Testis (tissue), 3 donors: ENCODE results near the gene MACROD2. TPM values are rescaled to one million over a fixed set of nuclear protein-coding genes. Genes with fewer than 3 reads are reported as not detected.
"Not testable (repeated sequence)": the region's sequence is repeated elsewhere in the genome, so short reads cannot be mapped to it uniquely, and the experiment has no call there.

Experiments
- DNase-seq: peaks from one replicate; pipeline ENCODE4 v3.0.0-alpha.2; 2019
- H3K27ac ChIP-seq, 2 donors: fragments of 200-600 bp; sonication (generic); one replicate each; pipeline ENCODE4 v1.5.1; 2019
- H3K27me3 ChIP-seq: fragments of 200-600 bp; sonication (generic); one replicate; pipeline ENCODE4 v1.5.1; 2019
- H3K36me3 ChIP-seq: fragments of 200-600 bp; sonication (generic); one replicate; pipeline ENCODE4 v1.5.1; 2017; ENCODE audit warnings: low read depth; ENCODE audit errors: missing control alignments
- H3K4me1 ChIP-seq: fragments of 200-600 bp; sonication (generic); one replicate; pipeline ENCODE4 v1.5.1; 2019
- H3K4me3 ChIP-seq, 2 donors: fragments of 200-600 bp; sonication (generic); one replicate each; pipeline ENCODE4 v1.5.1; 2017 to 2019
- H3K9me3 ChIP-seq: fragments of 200-600 bp; sonication (generic); one replicate; pipeline ENCODE4 v1.5.1; 2017
- POLR2A ChIP-seq: fragments of 450-650 bp; IDR thresholded peaks from one replicate; pipeline ENCODE4 v1.6.1; 2017; ENCODE audit warnings: antibody characterized with exemption, mild to moderate bottlenecking, moderate library complexity
- whole genome bisulfite sequencing, 2 donors: methylation state at CpG; one replicate each; pipeline ENCODE4 v1.1.5; 2018; 5-methylcytosine and 5-hydroxymethylcytosine counted together
- intact Hi-C: fragments of 100-400 bp; cut with DNase I; formaldehyde crosslinking; loops from one replicate; pipeline ENCODE4 v1.15.1; 2023; ENCODE audit warnings: low total_unique reads
- polyA plus RNA-seq: library from polyadenylated mRNA; stranded (reverse); fragments of 350-450 nt; fragmentation: Illumina TruSeq; extraction: RNeasy Lipid Tissue Mini Kit (QIAGEN cat#74804); gene quantifications from one replicate; pipeline ENCODE4 v1.2.3, GENCODE V29; 2014; ENCODE audit warnings: low read depth, low replicate concordance; ENCODE audit not compliant: insufficient read depth
- total RNA-seq, 2 donors: library from RNA; depleted of rRNA; stranded (reverse); fragments of >200 nt; gene quantifications; one replicate each; pipeline ENCODE4 v1.2.3, GENCODE V29; 2016
- TF ChIP-seq, protein P1 (sequence below), 3 experiments: fragments of 450-650 bp in 2 of 3; fragments of 200-600 bp in 1 of 3; sonication (generic) in 1 of 3; IDR thresholded peaks; one replicate each; pipeline ENCODE4 v1.5.1; 2016 to 2019; ENCODE audit warnings: antibody characterized with exemption in 3 of 3, mild to moderate bottlenecking in 2 of 3, moderate library complexity in 1 of 3

MACROD2 gene
- total and polyA plus RNA-seq, 3 donors from 2014 or later: 12.6 to 20.6 (median 16.8) TPM

GRCh38 chr20:14033310-14033709 is 38.0 kb downstream of the MACROD2 start:
- intact Hi-C loops: no loop called here
- WGBS, 2 donors: 77 to 86% methylated on average over 1 of the region's 1 CpG
- DNase-seq: no peak

DNA sequence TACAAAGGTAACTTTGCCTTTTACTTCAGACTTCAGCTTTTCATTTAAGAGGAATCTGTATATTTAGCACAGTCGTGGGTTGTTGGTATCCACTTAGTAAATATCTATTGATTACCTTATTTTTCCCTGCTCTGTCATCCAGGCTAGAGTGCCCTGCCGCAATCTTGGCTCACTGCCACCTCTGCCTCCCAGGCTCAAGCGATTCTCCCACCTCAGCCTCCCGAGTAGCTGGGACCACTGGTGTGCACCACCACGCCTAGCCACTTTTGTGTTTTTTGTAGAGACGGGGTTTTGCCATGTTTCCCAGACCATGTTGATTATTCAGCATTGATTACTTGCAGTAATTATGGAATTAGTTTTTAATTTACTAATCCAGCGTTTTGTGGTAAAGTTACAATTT is 41.3 kb downstream of the MACROD2 start:
- no peak for TF ChIP-seq POLR2A
- TF ChIP-seq, protein P1, sequence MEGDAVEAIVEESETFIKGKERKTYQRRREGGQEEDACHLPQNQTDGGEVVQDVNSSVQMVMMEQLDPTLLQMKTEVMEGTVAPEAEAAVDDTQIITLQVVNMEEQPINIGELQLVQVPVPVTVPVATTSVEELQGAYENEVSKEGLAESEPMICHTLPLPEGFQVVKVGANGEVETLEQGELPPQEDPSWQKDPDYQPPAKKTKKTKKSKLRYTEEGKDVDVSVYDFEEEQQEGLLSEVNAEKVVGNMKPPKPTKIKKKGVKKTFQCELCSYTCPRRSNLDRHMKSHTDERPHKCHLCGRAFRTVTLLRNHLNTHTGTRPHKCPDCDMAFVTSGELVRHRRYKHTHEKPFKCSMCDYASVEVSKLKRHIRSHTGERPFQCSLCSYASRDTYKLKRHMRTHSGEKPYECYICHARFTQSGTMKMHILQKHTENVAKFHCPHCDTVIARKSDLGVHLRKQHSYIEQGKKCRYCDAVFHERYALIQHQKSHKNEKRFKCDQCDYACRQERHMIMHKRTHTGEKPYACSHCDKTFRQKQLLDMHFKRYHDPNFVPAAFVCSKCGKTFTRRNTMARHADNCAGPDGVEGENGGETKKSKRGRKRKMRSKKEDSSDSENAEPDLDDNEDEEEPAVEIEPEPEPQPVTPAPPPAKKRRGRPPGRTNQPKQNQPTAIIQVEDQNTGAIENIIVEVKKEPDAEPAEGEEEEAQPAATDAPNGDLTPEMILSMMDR (IDR thresholded peaks at IDR 0.05): no peak
- Histone ChIP-seq H3K27ac (no peak overlapping the region), H3K4me3 (no peak overlapping the region), H3K4me1 (no peaks in the 10 kb centered on the region), H3K36me3 (no peaks in the 10 kb centered on the region), H3K27me3 (no peaks in the 10 kb centered on the region), H3K9me3 (no peaks in the 10 kb centered on the region)
- WGBS, 2 donors: 88% methylated on average over 7 of the region's 7 CpGs
- DNase-seq: no peak
- intact Hi-C loops: no loop called here

More at GRCh38 chr20:14033310-14033709, 38.0 kb downstream of the MACROD2 start:
- Histone ChIP-seq H3K9me3 (no peaks in the 10 kb centered on the region), H3K4me1 (no peaks in the 10 kb centered on the region), H3K4me3 (no peak overlapping the region), H3K36me3 (no peaks in the 10 kb centered on the region), H3K27me3 (no peaks in the 10 kb centered on the region), H3K27ac (no peak overlapping the region)
- TF ChIP-seq POLR2A: no peak
- TF ChIP-seq, protein P1 (IDR thresholded peaks at IDR 0.05): no peak

DNA sequence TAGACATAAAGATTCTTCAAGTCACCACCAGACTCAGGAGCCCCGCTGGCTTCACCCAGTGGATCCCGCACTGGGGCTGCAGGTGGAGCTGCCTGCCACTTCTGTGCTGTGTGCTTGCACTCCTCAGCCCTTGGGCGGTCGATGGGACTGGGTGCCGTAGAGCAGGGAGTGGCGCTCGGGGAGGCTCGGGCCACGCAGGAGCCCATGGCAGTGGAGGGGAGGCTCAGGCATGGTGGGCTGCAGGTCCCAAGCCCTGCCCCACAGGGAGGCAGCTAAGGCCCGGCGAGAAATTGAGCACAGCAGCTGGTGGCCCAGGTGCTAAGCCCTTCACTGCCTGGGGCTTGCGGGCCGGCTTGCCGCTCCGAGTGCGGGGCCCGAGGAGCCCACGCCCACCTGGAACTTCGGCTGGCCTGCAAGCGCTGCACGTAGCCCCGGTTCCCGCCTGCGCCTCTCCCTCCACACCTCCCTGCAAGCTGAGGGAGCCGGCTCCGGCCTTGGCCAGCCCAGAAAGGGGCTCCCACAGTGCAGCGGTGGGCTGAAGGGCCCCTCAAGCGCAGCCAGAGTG is 49.5 kb downstream of the MACROD2 start:
- H3K36me3 ChIP-seq, H3K4me1 ChIP-seq, H3K27me3 ChIP-seq, DNase-seq, intact Hi-C loops, H3K27ac ChIP-seq, H3K9me3 ChIP-seq, H3K4me3 ChIP-seq: not testable (repeated sequence)
- WGBS, 2 donors: 82 to 85% methylated on average over 5 to 27 of the region's 28 CpGs

- Histone ChIP-seq H3K36me3 (no peaks in the 10 kb centered on the region), H3K4me1 (no peaks in the 10 kb centered on the region), H3K9me3 (no peaks in the 10 kb centered on the region), H3K27ac (no peak overlapping the region), H3K27me3 (no peaks in the 10 kb centered on the region), H3K4me3 (no peak overlapping the region)
- DNase-seq: no peak
- intact Hi-C loops: no loop called here
- TF ChIP-seq, protein P1 (IDR thresholded peaks at IDR 0.05): no peak
- TF ChIP-seq POLR2A: no peak
- 88 to 94% methylated on average over 2 of the region's 2 CpGs for WGBS, 2 donors
Observed at GRCh38 chr20:14046534-14046933, 51.2 kb downstream of the MACROD2 start.

- no peaks in the 10 kb centered on the region for H3K9me3 ChIP-seq
- TF ChIP-seq, protein P1 (IDR thresholded peaks at IDR 0.05): no peak
- TF ChIP-seq POLR2A: no peak
- no peak overlapping the region for H3K27ac ChIP-seq
- no peaks in the 10 kb centered on the region for H3K27me3 ChIP-seq
- 93 to 94% methylated on average over 4 of the region's 4 CpGs for WGBS, 2 donors
- H3K4me1 ChIP-seq: no peaks in the 10 kb centered on the region
- DNase-seq: no peak
- intact Hi-C loops: no loop called here
- H3K36me3 ChIP-seq: no peaks in the 10 kb centered on the region
- H3K4me3 ChIP-seq: no peak overlapping the region
Observed at GRCh38 chr20:14049111-14049510, 53.8 kb downstream of the MACROD2 start.
